Activated CD8-positive, alpha-beta memory T cell treated with anti-CD3 and anti-CD28 coated beads for 36 hours (primary cell): ENCODE measurements around the gene ATAD3C. TPM values are rescaled to one million over a fixed set of nuclear protein-coding genes. Genes with fewer than 3 reads are reported as not detected.
"Not testable (repeated sequence)": the region's sequence is repeated elsewhere in the genome, so short reads cannot be mapped to it uniquely, and the experiment has no call there.

Experiments
- CTCF ChIA-PET: fragments of 350-600 bp; sonication (Branson Sonifier 250); formaldehyde crosslinking; loops from one replicate; lab custom pipeline; 2021; ENCODE audit warnings: antibody characterized with exemption; lab: Charles Lee
- POLR2A ChIA-PET: fragments of 350-600 bp; sonication (Branson Sonifier 250); formaldehyde crosslinking; loops from one replicate; lab custom pipeline; 2021; ENCODE audit warnings: antibody characterized with exemption; lab: Charles Lee
- total RNA-seq, 2 experiments: library from RNA; stranded (reverse); gene quantifications; one replicate each; pipeline ENCODE4 v1.2.3, GENCODE V29; 2021

Gene ATAD3C
- total RNA-seq, 2 experiments from 2014 or later, result 1.0 to 1.3 TPM

DNA sequence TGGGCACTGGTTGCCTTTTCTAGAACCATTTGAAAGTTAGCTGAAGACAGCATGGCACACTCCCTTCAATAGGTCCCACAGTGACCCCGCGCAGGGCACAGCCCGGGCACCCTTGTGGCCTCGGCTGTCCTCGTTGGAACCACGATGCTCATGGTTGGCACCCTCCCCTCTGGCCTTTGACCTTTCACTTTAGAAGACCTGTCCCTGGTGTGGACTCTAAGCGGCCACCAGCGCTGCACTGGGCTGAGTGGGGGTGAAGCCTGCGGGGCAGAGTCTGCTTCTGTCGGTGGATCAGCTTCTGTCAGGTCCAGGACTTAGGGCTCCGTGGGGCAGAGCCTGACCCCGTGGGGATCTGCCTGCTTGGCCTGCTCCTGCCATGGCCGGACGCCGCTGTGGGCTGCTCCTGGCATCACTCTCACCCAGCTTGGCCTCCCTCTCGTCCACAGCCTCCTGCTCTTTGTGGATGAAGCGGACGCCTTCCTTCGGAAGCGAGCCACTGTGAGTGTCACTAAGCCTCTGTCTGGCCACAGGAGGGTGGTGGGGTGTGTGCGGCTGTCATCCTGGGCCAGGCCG is 7.3 kb downstream of the ATAD3C start:
- CTCF ChIA-PET, POLR2A ChIA-PET: not testable (repeated sequence)

DNA sequence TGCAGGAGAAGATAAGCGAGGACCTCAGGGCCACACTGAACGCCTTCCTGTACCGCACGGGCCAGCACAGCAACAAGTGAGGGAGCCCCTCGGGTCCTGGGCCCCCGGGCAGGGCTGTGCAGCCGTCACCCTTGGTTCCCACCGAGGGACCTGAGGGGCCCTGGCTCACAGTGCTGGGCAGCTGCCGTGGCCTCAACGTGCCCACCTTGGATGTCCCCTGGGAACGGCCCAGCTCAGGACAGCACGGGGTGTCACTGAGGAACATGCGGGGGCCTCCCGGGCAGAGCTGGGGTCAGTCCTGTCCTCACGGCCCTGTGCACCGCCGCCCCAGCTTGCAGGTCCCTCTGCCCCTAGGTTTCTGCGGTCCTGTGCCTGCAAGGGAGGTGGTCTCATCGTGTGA is 9.7 kb downstream of the ATAD3C start:
- CTCF ChIA-PET, result interaction anchor here (1.3 kb wide), 1 partner anchor 17 kb away, joined by 6 read pairs; no protein-coding TSS in a partner anchor
- POLR2A ChIA-PET, result not testable (repeated sequence)

DNA sequence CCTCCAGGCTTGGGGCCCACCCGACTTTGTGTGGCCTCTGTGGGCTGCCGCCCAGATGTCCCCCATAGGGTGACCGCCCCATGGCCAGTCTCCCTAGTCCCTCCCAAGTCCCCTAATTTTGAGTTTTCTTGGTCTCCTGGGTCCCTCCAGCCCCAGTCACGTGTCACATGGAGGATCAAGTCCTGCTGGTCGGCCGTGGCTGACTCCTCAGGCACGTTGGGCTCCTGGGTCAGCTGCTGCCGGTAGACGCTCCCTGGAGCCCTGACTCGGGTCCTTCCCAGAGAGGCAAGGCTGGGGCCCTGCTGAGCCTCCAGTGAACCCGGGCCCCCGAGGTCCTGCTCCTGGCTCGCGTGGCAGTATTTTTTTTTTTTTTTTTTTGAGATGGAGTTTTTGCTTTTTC is 10.2 kb downstream of the ATAD3C start:
- CTCF ChIA-PET, POLR2A ChIA-PET: not testable (repeated sequence)

GRCh38 chr1:1460540-1461130 is 11.1 kb downstream of the ATAD3C start:
- ChIA-PET CTCF (no interaction called here), POLR2A (no interaction called here)

DNA sequence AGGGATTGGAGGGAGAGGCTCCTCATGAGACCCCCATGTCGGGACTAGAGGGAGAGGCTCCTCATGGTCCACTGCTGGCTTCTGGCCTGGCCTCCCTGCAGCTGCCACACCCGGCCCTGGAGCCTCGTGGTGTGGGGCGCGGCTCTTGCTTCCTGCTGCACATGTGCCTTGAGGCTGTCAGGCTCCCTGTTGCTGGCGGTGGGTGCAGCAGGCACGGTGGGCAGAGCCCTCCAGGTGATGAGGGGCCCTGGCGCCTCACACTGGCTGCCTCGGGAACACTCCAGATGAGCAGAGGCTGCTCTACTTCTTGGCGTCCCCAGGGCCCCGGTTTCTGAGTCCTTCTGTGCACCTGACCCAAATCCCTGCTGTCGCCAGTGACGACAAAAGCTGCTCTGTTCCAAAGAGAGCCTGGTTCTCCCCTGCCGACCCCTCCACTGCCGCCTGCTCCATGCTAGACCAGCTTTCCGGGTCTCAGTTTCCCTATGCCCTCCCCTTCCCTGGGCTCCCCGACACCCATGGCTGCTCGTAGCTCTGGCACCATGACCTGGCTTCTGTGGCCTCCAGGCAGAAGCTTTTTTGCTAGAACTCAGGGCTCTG is 12.3 kb downstream of the ATAD3C start:
- CTCF ChIA-PET, result no interaction called here
- POLR2A ChIA-PET, result no interaction called here

DNA sequence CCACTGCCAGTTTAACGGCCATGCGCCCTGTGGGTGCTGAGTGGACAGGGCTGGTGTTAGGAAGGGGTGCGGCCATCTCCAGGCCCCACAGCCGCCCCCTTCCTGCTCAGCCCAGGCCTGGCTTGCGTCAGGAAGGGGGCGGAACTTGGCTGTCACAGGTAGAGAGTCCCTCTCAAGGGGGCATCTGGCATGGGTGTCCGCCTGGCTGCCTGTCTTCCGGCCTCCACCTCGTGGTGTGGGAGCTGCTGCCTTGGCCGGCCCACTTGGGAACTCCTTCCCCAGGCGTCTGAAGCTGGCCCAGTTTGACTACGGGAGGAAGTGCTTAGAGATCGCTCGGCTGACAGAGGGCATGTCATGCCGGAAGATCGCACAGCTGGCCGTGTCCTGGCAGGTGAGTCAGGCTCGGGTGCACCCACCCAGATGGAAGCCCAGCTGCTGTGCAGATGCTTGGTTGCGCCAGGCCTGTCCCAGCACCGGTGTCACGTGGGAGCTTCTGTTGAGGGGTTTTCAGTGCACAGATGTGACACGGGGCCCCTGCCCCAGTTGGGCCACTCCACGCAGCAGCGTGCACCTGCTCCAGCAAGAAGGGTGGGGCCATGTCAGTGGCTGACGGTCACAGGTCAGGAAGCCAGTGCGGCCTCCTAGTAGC is 13.0 kb downstream of the ATAD3C start:
- ChIA-PET POLR2A (no interaction called here), CTCF (no interaction called here)

- ChIA-PET POLR2A (no interaction called here), CTCF (no interaction called here)
Measured at GRCh38 chr1:1463312-1463711, 13.8 kb downstream of the ATAD3C start.

- POLR2A ChIA-PET, CTCF ChIA-PET: not testable (repeated sequence)
Measured at GRCh38 chr1:1468196-1468985, 18.9 kb downstream of the ATAD3C start.

DNA sequence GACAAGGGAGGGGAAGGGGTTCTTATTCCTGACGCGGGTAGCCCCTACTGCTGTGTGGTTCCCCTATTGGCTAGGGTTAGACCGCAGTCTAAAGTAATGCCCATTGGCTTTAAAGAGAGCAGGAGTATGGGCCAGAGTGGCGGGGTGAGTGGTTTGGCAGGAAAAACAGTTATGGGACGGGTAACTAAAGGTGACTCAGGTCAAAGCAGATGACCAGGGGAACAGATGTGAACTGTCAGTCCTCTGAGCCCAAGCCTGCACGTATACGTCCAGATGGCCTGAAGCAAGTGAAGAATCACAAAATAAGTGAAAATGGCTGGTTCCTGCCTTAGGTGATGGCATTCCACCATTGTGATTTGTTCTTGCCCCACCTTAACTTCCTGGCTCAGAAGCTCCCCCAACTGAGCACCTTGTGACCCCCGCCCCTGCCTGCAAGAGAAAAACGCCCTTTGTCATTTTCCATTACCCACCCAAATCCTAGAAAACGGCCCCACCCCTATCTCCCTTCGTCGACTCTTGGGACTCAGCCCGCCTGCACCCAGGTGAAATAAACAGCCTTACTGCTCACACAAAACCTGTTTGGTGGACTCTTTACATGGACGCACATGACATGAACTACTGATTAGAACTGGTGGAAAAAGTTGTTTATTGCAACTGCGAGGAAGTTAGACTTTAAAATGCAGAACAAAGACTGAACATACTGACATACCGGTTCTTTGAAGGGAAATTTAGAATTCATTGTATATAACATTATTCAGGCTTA is 21.3 kb downstream of the ATAD3C start:
- ChIA-PET POLR2A (no interaction called here), CTCF (interaction anchor here (0.7 kb wide), 1 partner anchor 574 kb away, joined by 3 read pairs; no protein-coding TSS in a partner anchor)

DNA sequence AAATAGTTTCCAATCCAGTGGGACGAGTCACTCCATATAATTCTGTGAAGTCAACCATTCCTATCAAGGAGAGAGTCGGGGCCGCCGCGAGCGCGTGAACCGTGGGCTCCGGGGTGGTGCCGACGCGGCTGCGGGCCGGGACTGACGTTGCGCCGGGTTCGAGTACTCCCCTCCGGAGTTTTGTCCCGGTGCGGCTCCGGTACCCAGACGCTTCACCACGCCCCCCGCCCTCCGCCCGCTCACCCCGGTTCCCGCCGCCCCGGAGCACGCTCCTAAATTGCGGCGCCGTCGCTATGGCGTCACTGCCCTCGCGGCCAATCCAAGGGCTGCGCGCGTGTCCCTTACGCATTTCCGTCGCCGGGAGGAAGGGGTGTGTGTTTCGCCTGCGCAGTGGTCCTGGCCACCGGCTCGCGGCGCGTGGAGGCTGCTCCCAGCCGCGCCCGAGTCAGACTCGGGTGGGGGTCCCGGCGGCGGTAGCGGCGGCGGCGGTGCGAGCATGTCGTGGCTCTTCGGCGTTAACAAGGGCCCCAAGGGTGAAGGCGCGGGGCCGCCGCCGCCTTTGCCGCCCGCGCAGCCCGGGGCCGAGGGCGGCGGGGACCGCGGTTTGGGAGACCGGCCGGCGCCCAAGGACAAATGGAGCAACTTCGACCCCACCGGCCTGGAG is 22.0 kb downstream of the ATAD3C start, which contains the start of gene ATAD3B:
TSS of gene ATAD3B (plus strand) at position 377 of the 664 bp plus-strand sequence. CDS start at position 497, 120 bp downstream.
- ChIA-PET CTCF (no interaction called here), POLR2A (no interaction called here)

DNA sequence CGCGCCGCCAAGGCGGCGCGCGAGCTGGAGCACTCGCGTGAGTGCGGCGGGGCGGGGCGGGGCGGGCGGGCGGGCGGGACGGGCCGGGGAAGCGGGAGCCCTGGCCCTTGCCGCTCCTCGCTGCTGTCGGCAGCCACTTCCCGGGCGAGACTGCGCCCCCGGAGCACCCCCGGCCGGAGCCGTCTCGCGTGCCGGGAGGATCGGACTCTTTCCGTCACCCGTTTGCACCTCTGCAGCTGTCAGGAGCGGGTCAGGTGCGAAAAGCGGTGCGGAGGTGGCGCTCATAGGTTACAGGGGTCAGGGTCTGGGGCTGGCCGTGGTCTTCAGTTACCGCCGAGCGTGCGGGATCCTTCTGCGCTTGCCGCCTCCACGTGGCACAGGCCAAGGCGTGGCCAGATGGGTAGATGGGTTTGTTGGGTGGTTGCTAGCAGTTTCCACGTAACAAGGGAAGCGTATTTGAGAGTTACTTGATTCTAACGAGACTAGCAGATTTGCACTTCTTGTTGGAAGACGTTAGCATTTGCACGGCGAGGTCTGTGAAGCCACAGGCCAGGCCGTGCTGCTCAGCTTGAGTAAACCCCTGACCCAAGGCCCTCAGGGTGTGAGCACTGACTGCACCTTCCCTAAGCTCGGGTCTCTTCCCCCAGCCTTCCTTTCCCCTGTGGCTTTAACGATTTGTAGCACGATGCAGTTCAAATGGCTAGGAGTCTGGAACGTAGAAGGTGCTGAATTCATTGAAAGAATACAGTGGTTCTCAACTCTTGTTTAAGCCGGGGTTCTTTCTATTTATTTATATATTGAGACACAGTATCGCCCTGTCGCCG is 22.8 kb downstream of the ATAD3C start:
- CTCF ChIA-PET, result interaction anchor here (1.2 kb wide), 1 partner anchor 73 kb away, joined by 4 read pairs; the partner anchor contains the start of gene CCNL2
- POLR2A ChIA-PET, result not testable (repeated sequence)

DNA sequence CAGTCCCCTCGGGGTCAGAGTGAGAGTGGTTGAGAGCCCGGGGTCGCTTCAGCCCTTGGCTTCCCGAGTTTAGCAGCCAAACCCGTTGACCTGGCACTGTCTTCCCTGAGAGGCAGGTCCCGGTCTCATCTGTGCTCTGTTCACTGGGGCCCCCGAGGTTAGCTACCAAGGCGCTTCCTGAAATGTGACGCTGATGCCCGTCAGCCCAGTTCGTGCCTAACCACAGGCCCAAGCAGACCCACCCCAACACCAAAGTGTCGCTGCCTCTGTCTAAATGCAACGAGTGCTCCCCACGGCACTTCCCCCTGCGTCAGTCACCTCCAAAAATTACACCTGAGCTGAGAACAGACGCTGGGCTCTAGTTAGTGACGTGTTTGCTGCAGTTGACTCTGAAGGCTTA is 26.5 kb downstream of the ATAD3C start:
- POLR2A ChIA-PET, CTCF ChIA-PET: not testable (repeated sequence)

GRCh38 chr1:1477206-1477605 is 27.7 kb downstream of the ATAD3C start:
- CTCF ChIA-PET, result interaction anchor here (1.4 kb wide), 1 partner anchor 62 kb away, joined by 3 read pairs; no protein-coding TSS in a partner anchor
- POLR2A ChIA-PET, result interaction anchor here (0.6 kb wide), 1 partner anchor 153 kb away, joined by 5 read pairs; no protein-coding TSS in a partner anchor

GRCh38 chr1:1479547-1480487 is 30.3 kb downstream of the ATAD3C start:
- POLR2A ChIA-PET, result no interaction called here
- CTCF ChIA-PET, result no interaction called here

- CTCF ChIA-PET, POLR2A ChIA-PET: not testable (repeated sequence)
Measured at GRCh38 chr1:1480488-1480867, 31.0 kb downstream of the ATAD3C start.

- CTCF ChIA-PET, POLR2A ChIA-PET: not testable (repeated sequence)
Measured at GRCh38 chr1:1481811-1482210, 32.3 kb downstream of the ATAD3C start.
